GM12892 (cell line): ENCODE data around the gene MOCOS.

Experiments
- DNase-seq: peaks from one replicate; pipeline ENCODE4 v3.0.0; 2011; ENCODE audit not compliant: insufficient read length
- FAIRE-seq: peaks from 2 replicates; lab custom pipeline; 2011; peaks lifted over from hg19 to GRCh38; lab: Jason Lieb, UNC
- POLR2A ChIP-seq: IDR thresholded peaks from 2 replicates; pipeline ENCODE4 v1.6.1; 2011; ENCODE audit warnings: low read depth, low read length, control low read depth
- POLR2AphosphoS5 ChIP-seq: IDR thresholded peaks from 2 replicates; pipeline ENCODE4 v1.6.1; 2011; ENCODE audit warnings: low read depth, low read length, control low read depth
- TAF1 ChIP-seq: IDR thresholded peaks from 2 replicates; pipeline ENCODE4 v1.6.1; 2011; ENCODE audit warnings: low read depth, mild to moderate bottlenecking, control low read depth, low read length, borderline replicate concordance

MOCOS gene

GRCh38 chr18:36183987-36184386 is 3.3 kb upstream of the MOCOS start:
- no peak for TF ChIP-seq POLR2AphosphoS5
- DNase-seq (no peak), FAIRE-seq (no peak)

GRCh38 chr18:36185157-36185556 is 2.1 kb upstream of the MOCOS start:
- DNase-seq (no peak), FAIRE-seq (no peak)

GRCh38 chr18:36185901-36186460 is 1.3 kb upstream of the MOCOS start:
- TF ChIP-seq TAF1 (no peak), POLR2AphosphoS5 (no peak), POLR2A (no peak)
- FAIRE-seq (no peak), DNase-seq (no peak)

More at GRCh38 chr18:36185157-36185556, 2.1 kb upstream of the MOCOS start:
- TF ChIP-seq TAF1, result no peak
- TF ChIP-seq POLR2AphosphoS5, result no peak
- no peak for TF ChIP-seq POLR2A

GRCh38 chr18:36186461-36187192 is 670 bp upstream of the MOCOS start:
- TF ChIP-seq POLR2AphosphoS5 (no peak), POLR2A (no peak), TAF1 (no peak)
- DNase-seq (no peak), FAIRE-seq (no peak)

GRCh38 chr18:36187826-36188721 is 777 bp downstream of the MOCOS start:
- FAIRE-seq (no peak), DNase-seq (no peak)
- TF ChIP-seq POLR2A (no peak), TAF1 (no peak), POLR2AphosphoS5 (no peak)

- FAIRE-seq, result no peak
- no peak for DNase-seq
- TF ChIP-seq POLR2A (no peak), TAF1 (no peak), POLR2AphosphoS5 (no peak)
Measured at GRCh38 chr18:36188916-36189315, 1.6 kb downstream of the MOCOS start.

- TF ChIP-seq POLR2A, result no peak
- TF ChIP-seq POLR2AphosphoS5, result no peak
- no peak for TF ChIP-seq TAF1
- DNase-seq, result no peak
- FAIRE-seq, result no peak
Measured at GRCh38 chr18:36189486-36189885, 2.2 kb downstream of the MOCOS start.

GRCh38 chr18:36191286-36191685 is 4.0 kb downstream of the MOCOS start:
- FAIRE-seq (no peak), DNase-seq (no peak)
- TF ChIP-seq POLR2A, result no peak
- no peak for TF ChIP-seq POLR2AphosphoS5
- no peak for TF ChIP-seq TAF1

GRCh38 chr18:36191711-36192110 is 4.4 kb downstream of the MOCOS start:
- DNase-seq (no peak), FAIRE-seq (no peak)
- no peak for TF ChIP-seq POLR2A
- TF ChIP-seq TAF1, result no peak
- TF ChIP-seq POLR2AphosphoS5, result no peak

- DNase-seq, result no peak
- no peak for FAIRE-seq
- TF ChIP-seq POLR2A, result no peak
- TF ChIP-seq POLR2AphosphoS5, result no peak
- no peak for TF ChIP-seq TAF1
Measured at GRCh38 chr18:36194600-36195315, 7.5 kb downstream of the MOCOS start.
